ENCODE results near the gene PAQR4.

The PAQR4 gene

GRCh38 chr16:3017794-3018506 lies 48.8 kb downstream of the PAQR4 start, which contains the start of gene CLDN6:
Gene CLDN6, minus strand, starts transcription at chr16:3018183. Its CDS starts 2,162 bp downstream, at chr16:3016021.
- DNase-seq (ENCODE audit: low read depth), result no peak
- TF ChIP-seq CTCF (IDR thresholded peaks at IDR 0.05; ENCODE audit: low read length, missing control alignments), result peak; percentile 7
- no peak within 1 kb of the TSS for H3K4me3 ChIP-seq (replicated peaks; ENCODE audit: low read depth, low read length)

GRCh38 chr16:3019594-3020246 lies 50.6 kb downstream of the PAQR4 start:
- no peak for DNase-seq (ENCODE audit: low read depth)
- peak overlapping the region; percentile 80 for H3K4me3 ChIP-seq (replicated peaks; ENCODE audit: low read depth, low read length)
- no peak for TF ChIP-seq CTCF (IDR thresholded peaks at IDR 0.05; ENCODE audit: low read length, missing control alignments)

GRCh38 chr16:3020247-3020603 lies 51.1 kb downstream of the PAQR4 start, which contains the start of gene TNFRSF12A:
Gene TNFRSF12A, plus strand, starts transcription at chr16:3020368. Its CDS starts 30 bp downstream, at chr16:3020398.
- TF ChIP-seq CTCF (IDR thresholded peaks at IDR 0.05; ENCODE audit: low read length, missing control alignments), result no peak
- peak; percentile 65 for DNase-seq (ENCODE audit: low read depth)
- peak within 1 kb of the TSS; percentile 80 for H3K4me3 ChIP-seq (replicated peaks; ENCODE audit: low read depth, low read length)

- peak overlapping the region; percentile 80 for H3K4me3 ChIP-seq (replicated peaks; ENCODE audit: low read depth, low read length)
- no peak for TF ChIP-seq CTCF (IDR thresholded peaks at IDR 0.05; ENCODE audit: low read length, missing control alignments)
- DNase-seq (ENCODE audit: low read depth), result peak; percentile 81
Observed at GRCh38 chr16:3020604-3021448, 51.7 kb downstream of the PAQR4 start.

GRCh38 chr16:3021449-3022207 lies 52.5 kb downstream of the PAQR4 start:
- DNase-seq (ENCODE audit: low read depth), result peak; percentile 76
- TF ChIP-seq CTCF (IDR thresholded peaks at IDR 0.05; ENCODE audit: low read length, missing control alignments), result peak; percentile 20
- H3K4me3 ChIP-seq (replicated peaks; ENCODE audit: low read depth, low read length), result peak overlapping the region; percentile 80

GRCh38 chr16:3022208-3022683 lies 53.1 kb downstream of the PAQR4 start:
- peak; percentile 95 for DNase-seq (ENCODE audit: low read depth)
- no peak for TF ChIP-seq CTCF (IDR thresholded peaks at IDR 0.05; ENCODE audit: low read length, missing control alignments)
- peak overlapping the region; percentile 80 for H3K4me3 ChIP-seq (replicated peaks; ENCODE audit: low read depth, low read length)
